Ureter (tissue), 1 donor: ENCODE measurements around the gene MED16. TPM values are rescaled to one million over a fixed set of nuclear protein-coding genes. Genes with fewer than 3 reads are reported as not detected.
A peak's percentile ranks its signal among the peaks of the same experiment; 100 is the strongest.

Source experiments
- DNase-seq: peaks from one replicate; pipeline ENCODE4 v3.0.0-alpha.2; 2020; ENCODE audit warnings: low spot score
- total RNA-seq: library from RNA; stranded (reverse); gene quantifications from one replicate; pipeline ENCODE4 v1.2.4, GENCODE V29; 2023
- donor health status: DM: yes; HTN: yes; CAD: no.

The MED16 gene
- total RNA-seq, 1 donor from 2014 or later = 63.7 TPM

DNA sequence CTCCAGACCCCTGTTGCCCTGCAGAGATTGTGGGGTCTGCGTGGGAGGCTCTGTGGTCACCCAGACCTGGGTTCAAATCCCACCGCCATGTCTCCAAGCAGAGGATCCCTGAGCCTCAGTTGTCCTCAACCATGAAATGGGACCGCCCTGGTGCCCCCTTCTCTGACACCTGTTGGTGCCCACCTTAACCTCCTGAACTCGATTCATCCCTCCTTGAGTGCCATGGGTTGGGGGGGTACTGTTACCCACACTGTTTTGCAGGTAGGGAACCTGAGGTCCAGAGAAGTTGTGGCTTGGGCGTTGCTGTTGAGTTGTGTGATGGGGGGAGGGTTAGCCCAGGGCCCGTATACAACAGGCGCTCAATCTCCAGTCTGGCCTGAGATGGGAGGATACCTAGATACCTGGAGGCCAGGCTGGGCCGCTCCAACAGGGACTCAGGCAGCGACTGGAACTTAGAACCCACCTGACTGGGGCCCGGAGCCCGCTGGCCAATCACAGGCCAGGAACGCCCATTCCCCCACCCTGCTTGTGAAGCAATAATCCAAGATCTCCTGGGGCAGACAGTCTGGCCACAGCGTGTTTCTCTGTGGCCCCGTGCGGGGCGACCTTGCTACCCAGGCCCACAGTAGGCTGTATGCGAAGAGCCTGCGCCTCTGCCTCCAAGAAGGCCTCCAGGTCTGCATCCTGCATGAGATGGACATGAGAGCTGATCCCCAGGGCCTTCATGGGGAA lies 35.6 kb upstream of the MED16 start:
- DNase-seq = no peak

DNA sequence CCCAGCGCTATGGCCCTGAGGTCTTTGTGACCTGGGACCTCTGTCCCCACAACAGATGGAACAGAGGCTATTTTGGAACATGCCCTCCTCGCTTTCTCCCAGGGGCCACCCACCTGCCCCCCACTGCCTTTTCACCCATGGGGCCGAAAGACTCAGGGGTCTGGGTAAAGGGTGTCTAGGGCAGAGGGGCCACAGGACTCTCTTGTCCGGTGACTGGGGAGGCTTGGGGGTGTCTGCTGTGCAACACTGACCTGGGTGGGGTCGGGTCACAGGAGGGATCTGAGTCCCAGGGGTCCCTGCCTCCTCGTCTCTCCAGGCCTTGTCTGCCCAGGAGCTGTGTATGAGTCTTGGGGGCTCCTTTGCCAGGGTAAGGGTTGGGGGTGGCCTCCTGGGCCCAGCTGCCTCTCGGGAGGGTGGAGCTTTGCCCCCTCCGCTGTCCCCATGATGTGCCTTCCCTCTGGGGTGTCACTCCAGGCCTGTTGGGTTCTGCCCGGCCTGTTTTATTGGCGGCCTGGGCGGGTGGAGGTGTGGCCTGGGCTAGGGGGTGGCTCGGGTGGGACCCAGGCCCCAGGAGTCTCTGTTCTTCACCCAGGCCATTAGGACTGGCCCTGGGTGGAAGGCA lies 34.9 kb upstream of the MED16 start:
- DNase-seq = no peak

DNA sequence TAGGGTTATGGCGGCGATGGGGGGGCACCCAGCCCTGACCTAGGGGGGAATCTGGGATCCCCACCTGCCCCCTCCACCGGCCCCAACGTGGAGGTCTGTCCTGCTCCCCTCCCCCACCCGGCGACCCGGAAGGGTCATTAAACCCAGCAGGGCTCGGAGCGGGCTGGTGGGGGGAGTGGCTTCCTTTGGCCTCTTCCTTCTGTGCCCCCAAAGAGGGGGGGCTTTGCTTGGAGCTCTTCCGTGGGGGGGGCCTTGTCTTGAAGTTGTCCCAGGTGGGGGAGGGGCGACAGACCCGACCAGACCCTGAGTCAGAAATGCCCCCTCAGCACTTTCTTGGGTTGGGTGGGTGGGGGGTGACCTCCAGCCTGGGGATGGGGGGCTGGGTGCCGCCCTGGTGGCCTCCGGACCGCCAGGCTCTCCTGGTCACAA lies 34.4 kb upstream of the MED16 start:
- DNase-seq = no peak

DNA sequence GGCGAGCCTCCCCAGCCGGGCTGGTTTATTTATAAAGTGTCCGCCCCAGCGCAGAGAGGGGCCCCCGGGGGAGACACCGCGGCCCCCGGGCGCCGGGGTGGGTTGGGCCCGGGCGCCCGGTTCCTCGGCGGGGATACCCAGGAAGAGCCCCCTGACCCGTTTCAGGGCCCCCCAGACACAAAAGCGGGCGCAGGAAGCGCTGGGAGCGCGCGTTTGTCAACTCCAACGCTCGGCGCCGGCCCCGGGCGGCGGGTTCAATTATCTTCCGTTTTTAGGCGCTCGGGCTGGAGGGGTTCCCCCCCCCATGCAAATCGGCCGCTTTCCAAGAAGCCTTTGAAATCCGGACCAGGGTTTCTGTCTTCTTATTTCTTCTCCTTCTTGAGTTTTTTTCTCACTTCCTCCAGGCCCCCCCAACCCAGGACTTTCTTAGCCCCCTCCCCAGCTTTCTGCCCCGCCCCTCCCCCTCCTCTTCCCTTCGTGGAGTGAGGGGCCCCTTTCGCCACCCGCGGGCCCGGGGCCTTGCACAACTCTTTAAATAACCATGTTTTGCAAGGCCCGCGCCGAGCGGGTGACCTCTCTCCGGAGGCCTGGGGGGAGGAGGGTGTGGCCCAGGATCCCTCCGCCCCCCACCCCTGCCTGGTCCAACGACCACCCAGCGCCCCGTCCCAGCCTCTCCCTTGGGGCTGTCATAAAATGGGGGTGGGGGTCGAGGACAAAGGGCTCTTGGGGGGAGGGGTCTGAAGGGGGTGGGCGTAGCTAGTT lies 33.8 kb upstream of the MED16 start:
- DNase-seq = peak; percentile 74

DNA sequence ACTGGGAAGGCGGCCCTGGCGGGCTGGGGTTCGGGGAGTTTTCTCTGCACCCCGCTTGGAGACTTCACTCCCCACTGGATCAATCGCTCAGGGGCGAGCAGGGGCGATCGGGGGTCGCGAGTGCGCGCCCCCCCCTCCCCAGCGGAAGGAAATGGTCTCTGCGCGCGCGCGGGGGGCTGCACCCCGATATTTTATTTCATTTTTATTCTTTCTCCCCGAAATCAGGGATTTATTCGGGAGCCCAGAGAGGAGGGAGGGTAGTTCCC lies 33.3 kb upstream of the MED16 start:
- no peak for DNase-seq

DNA sequence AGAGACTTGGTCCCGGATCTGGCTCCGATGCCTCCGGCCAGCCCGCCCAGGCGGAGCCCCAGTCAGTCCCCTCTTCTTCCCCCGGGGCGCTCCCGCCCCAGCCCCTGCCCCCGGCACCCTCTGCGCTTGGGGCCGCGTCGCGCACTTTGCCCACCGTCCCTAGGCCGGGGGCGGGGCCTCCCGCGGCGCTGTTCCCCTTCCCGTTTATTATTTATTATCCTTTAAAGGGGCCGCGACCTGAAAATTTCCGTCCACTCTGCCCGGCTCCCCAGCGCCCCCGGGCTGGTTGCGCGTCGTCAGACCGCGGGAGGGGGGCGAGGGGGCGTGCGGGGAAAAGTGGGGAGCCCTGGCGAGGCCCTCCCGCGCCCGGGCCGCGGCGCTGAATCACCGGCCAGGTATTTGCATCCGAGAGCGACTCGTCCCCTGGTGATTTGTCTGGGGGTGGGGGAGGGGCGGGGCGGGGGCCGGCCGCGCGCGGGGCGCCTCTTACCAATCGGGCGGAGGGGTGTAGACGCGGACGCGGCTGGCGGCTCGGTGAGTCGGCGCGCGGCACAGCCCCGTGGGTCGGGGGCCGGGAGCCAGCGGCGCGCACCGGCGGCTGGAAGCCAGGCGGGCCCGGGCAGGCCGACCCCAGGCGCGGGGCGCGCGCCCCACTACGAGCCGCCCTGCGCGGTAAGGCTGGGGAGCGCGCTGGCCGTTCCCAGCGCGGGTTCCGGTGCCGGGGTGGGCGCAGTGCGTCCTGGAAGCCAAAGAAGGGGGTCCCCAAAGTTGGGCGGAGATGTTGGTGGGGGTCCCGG lies 32.7 kb upstream of the MED16 start, which contains the start of gene ARID3A:
ARID3A (plus strand) TSS at position 510 of the 797 bp plus-strand sequence. CDS start 3,494 bp downstream, outside the sequence.
- DNase-seq = peak; percentile 82

DNA sequence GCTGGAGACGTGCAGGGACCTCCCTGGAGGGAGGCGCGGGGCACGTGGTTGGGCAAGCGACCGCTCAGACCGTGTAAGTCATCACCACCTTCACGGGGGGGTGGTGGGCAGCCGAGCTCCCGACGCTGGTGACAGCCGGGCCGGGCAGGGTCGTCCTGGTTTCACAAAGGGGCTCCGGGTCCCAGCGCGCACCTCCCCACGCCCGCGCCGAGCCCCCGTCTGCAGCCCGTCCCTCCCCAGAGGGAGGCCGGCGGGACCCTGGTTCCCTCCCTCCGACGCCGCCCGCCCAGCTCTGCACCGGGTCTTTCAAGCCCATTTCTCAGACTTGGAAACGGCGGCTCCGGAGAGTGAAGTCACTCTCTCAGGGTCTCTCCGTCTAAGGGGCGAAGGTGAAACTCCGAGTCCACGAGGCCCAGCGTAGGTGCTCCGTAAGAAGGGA lies 32.1 kb upstream of the MED16 start:
- DNase-seq = peak; percentile 60

DNA sequence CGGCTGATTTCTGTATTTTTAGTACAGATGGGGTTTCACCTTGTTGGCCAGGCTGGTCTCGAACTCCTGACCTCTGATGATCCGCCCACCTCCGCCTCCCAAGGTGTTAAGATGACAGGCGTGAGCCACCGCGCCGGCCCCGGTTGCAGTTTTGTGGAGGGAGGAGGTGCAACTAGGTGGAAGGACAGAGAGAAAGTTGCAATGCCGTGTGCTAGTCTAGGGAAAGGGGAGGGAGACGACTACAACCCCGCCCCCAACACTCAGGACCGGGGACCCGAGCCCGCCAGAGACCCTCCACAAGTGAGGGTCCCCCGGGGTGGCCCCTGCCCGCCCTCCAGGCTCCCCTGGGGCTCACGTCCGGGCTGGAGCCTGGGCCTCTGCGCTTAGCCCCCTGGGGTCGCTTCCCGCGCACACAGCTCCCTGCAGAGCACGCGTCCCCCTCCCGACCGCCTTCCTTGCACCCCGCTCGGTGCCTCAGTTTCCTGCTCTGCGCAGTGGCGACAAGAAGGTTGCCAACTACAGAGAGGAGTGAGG lies 31.6 kb upstream of the MED16 start:
- peak; percentile 51 for DNase-seq

DNA sequence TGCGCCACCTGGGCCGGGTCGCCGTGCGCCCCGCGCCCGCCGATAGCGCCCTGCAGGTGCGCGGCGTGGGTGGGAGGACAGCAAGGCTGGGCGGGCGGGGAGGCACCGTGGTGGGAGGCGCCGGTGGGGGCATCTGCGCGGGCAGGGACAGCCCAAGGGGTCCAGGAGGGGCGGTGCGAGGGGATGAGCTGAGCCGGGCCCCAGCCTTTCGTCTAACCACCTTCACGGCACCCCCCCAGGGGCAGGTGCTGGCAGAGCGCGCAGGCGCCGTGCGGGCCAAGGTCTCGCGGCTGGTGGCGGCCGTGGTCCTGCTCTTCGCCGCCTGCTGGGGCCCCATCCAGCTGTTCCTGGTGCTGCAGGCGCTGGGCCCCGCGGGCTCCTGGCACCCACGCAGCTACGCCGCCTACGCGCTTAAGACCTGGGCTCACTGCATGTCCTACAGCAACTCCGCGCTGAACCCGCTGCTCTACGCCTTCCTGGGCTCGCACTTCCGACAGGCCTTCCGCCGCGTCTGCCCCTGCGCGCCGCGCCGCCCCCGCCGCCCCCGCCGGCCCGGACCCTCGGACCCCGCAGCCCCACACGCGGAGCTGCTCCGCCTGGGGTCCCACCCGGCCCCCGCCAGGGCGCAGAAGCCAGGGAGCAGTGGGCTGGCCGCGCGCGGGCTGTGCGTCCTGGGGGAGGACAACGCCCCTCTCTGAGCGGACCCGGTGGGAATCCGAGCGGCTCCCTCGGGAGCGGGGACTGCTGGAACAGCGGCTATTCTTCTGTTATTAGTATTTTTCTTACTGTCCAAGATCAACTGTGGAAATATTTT lies 27.3 kb upstream of the MED16 start:
- no peak for DNase-seq

DNA sequence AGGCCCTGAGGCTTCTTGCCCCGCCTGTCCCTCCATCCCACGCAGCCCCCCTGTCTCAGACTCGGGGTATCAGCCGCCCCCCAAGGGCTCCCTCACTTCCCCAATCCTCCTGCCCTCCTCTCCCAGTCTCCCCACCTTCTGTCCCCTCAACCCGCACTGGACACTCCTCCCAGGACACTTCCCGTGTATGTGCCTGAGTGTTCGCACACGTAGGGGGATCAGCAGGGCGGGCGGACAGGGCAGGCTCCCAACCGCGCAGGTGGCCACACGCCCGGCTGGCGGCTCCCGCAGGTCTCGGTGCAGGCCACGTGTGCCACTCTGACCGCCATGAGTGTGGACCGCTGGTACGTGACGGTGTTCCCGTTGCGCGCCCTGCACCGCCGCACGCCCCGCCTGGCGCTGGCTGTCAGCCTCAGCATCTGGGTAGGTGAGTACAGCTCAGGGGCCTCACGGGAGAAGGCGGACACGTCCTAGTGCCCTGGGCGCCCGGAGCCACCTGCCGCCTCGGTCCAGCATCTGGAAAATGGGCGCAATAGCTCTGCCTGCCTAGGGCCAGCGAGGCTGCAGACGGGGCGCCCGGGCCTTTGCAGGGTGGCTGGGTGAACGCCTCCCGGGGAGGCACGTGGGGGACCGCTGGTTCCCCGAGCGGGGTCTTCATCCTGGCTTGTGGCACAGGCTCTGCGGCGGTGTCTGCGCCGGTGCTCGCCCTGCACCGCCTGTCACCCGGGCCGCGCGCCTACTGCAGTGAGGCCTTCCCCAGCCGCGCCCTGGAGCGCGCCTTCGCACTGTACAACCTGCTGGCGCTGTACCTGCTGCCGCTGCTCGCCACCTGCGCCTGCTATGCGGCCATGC lies 26.4 kb upstream of the MED16 start:
- DNase-seq = no peak

DNA sequence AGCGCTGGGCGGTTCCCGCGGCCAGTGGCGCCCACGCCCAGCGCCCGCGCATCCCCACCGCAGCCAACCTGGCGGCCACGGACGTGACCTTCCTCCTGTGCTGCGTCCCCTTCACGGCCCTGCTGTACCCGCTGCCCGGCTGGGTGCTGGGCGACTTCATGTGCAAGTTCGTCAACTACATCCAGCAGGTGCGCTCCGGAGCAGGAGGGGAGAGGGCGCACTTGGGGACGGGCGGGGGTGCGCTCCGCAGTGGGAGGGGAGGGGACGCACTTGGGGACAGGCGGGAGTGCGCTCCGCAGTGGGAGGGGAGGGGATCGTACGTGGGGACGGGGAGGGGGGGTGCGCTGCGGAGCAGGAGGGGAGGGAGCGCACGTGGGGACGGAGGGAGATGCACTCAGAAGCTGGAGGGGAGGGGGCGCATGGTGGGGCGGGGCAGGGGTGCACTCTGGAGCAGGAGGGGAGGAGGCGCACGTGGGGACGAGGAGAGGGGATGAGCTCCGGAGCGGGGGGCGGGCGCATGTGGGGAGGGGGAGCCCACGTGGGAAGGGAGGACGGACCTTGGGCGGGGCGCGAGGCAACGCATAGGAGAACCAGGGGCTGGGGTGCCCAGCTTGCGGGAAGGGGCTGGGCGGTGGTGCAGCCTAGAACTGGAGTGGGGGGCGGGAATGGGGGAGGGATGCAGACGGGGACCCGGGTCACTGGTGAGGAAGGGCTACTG lies 25.7 kb upstream of the MED16 start:
- DNase-seq = no peak

DNA sequence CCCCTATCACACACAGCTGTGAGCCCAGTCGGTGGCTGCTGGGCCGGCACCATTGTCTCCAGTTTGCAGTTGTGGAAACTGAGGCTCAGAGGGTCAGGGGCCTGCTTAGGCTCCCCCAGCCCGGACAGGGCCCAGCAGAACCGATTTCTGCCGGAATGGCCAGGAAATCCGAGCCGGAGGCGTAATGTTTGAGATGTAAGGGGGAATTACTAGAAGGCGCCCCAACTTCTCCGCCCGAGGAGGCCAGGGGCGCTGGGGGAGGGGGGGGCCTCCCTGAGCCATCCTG lies 25.1 kb upstream of the MED16 start:
- no peak for DNase-seq

DNA sequence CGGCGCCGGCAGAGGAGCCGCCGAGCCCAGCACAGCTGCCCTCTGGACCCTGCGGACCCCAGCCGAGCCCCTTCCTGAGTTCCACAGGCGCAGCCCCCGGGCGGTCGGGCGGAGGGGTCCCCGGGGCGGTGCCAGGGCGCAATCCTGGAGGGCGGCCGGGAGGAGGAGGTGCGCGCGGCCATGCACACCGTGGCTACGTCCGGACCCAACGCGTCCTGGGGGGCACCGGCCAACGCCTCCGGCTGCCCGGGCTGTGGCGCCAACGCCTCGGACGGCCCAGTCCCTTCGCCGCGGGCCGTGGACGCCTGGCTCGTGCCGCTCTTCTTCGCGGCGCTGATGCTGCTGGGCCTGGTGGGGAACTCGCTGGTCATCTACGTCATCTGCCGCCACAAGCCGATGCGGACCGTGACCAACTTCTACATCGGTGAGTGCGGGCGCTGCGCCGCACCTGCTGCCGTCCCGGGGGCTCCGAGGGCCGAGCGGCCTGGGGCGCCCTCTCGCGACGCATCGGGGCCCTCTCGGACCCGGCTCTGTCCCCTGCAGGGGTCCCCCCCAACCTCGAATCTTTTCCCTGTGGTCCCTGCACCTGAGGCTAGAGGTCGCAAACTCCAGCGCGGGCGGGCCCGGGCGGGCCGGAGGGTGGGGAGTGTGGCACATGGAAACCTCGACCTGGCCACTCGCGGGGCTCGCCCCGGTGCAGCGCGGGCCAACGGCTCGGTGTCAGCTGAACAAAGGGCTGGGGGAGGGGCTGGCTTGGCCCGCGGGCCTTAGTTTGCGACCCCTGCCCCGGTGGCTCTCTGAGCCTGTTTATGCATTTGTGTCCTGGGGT lies 24.6 kb upstream of the MED16 start, which contains the start of gene KISS1R:
KISS1R (plus strand) TSS at position 11 of the 829 bp plus-strand sequence; CDS start at position 181, 170 bp downstream.
- no peak for DNase-seq

DNA sequence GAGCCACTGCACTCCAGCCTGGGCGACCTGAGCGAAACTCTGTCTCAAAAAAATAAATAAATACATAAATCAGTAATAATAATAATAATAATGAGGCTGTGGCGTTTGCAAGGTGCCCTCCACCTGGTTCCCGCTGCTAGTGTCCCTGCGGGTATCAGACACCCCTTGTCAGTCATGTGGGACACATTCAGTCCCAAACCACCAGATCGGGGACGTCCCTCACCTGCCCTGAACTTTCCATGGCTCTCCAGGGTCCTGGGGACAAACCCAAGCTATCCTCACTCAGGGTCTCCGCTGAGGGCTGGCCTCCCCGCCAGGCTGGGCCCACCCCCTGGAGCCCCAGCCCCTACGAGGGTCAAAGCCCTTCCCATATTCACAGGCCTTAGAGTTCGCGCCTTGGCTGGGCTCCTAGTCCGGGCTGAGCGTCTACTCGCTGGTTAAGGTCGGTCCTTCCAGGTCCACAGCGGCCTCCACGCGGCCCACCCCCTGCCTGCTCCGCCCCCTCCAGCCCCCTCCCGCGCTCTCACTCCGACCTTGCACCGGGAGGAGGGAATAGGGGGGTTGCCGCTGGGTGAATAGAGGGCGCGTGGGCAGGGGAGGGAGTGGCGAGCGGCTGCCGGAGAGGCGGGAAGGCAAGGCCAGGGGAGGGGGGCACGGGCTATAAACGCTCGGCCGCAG lies 23.8 kb upstream of the MED16 start:
- DNase-seq = no peak

DNA sequence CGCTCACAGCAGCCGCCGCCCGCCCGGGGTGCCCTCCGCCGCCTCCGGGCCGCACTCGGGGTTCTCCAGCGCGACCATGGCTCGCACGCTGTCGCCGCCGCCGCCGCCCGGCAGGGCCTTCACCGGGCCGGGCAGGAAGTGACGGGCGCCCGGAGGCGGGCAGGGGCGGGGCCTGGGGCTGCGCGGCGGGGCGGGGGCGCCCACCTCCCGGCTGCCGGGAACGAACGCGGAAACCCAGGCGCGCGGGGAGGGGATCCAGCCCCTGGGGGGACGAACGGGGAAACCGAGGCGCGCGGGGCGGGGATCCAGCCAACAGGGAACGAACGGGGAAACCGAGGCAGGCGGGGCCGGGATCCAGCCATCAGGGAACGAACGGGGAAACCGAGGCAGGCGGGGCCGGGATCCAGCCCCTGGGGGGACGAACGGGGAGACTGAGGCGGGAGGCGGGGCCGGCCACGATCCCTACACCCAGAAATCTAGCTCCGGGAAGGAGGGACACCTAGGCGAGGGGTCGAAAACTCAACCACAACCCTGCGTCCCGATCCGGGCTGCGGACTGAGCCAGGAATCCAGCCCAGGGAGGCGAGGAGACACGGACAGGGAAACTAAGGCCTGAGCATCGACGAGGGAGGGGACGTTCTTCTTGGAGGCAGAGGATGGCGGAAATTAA lies 20.2 kb upstream of the MED16 start, which contains the start of gene R3HDM4:
R3HDM4 (minus strand) TSS at position 140 of the 669 bp plus-strand sequence; CDS start at position 78, 62 bp downstream.
- peak; percentile 85 for DNase-seq

DNA sequence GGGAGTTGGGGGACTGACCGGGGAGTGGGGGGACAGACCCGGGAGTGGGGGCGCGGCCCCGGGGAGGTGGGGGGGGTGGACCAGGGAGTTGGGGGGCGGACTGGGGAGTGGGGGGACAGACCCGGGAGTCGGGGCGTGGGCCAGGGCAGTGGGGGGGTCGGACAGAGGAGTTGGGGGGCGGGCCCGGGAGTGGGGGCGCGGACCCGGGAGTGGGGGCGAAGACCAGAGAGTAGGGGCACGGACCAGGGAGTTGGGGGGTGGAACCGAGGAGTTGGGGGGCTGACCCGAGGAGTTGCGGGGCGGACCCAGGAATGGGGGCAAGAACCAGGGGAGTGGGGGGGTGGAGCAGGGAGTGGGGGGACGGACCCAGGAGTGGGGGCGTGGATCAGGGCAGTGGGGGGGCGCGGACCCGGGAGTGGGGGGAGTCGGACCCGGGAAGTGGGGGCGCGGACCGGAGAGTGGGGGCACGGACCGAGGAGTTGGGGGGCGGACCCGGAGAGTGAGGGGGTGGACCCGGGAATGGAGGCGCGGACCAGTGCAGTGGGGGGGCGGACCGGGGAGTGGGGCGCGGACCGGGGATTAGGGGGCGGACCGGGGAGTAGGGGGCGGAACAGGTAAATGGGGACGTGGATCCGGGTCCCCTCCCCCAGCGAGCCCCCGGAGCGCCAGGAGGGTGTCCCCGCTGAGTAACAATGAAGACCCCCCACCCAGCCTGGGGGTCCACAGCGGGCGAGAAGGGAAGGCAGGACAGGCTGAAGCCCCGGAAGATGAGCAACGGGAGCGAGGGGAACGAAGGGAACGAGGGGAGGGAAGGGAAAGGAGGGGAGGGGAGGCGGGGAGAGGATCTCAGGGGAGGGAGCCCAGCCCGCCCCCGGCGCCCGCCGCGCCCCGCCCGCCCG lies 19.4 kb upstream of the MED16 start:
- DNase-seq = no peak
